ENCODE measurements around the gene FAM120A.

FAM120A gene

DNA sequence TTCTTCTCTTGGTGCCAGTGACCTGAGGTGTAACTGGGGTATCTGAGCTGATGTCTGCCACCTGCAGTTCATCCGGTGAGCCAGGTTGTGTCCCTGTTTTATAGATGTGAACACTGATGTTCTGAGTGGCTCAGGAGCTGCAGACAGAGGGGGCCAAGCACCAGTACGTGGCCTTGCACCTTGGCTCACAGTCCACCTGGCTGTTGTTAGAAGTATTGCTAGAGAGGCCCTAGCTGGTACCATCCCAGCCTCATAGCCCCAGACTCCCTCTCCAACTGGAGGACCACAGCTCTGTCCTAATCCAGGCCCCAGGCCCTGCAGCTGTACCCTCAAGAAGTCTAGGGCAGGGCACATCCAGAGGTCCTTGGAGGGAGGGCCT is 141.1 kb downstream of the FAM120A start:
- DNase-seq (ENCODE audit: low read depth in 4 of 4, low spot score in 1 of 4) = no peak

GRCh38 chr9:93593144-93593658 is 141.7 kb downstream of the FAM120A start:
- DNase-seq (ENCODE audit: low read depth in 4 of 4, low spot score in 1 of 4) = no peak

DNA sequence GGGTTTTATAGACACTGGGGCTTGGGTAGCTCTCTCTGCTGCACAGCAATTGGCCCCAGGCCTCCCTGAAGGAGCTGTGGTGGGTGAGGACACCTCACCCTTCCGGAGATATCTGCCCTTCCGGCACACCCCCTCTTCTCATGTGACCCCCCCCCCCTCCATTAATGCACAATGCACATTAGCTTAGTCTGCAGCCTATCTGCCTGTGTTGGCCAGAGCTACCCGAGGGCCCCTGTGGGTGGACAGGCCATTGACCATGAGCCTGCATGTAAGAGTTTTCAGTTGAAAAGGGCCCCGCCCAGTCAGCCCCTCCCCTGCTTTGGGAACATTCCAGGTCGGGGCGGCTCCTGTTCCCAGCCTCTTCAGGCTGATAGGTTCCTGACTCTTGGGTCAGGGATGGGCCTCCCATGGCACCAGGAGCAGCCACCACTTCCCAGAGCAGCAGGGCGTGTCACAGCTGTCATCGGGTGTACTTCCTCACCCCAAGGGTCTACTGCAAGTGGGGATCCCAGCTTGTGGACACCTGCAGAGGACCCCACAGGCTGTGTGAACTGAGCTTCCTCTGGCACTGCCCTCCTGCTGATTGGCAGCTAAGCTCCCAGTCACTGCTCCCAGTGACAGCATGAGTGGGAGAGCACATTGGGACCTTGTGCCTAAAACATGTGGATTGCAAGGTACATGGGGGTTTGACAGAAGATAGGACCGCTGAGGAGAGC is 142.7 kb downstream of the FAM120A start:
- DNase-seq (ENCODE audit: low read depth in 4 of 4, low spot score in 1 of 4) = no peak

- DNase-seq (ENCODE audit: low read depth in 4 of 4, low spot score in 1 of 4) = no peak
Measured at GRCh38 chr9:93595461-93595860, 144.0 kb downstream of the FAM120A start.

DNA sequence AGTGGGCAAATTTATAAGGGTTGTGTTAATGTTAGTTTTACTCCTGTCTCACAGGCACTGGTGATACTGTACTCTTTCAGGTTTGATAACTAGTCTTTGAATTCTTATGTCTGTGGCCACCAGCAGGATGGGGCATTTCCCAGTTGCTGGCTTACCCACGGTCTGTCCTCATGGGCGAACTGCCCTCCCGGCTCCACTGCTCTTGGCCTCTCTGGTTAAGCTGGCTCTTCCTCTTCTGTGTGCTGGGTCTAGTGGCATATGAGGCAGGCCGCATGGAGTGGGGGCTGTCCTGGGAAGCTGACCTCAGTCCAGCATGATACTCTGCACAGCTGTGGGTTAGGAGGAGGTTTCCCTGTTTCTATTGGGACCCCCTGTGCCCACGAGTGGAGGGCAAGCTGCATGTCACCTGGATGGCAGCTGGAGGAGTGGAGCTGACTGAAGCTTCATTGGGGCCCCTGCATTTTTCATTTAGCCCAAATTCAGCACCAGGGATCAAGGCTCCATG is 144.4 kb downstream of the FAM120A start:
- DNase-seq (ENCODE audit: low read depth in 4 of 4, low spot score in 1 of 4) = no peak

DNA sequence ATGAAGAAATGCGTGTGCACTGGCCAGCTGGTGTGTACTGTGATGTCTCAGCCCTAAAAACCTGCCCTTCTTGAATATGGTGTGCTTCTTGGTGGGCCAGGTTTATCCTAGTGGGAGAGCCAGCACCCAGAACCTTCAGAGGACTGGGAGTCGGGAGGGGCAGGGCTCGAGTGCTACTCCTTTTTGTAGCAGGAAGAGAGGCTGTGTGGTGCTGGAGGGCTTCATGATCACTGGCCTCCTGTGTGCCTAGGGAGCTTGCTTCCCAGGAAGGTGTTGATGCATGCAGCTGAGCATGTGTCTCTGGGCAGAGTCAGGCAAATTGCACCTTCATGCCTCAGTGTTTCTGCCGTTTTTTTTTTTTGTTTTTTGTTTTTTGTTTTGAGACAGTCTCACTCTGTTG is 144.9 kb downstream of the FAM120A start:
- DNase-seq (ENCODE audit: low read depth in 4 of 4, low spot score in 1 of 4) = no peak

GRCh38 chr9:93597142-93597706 is 145.7 kb downstream of the FAM120A start:
- no peak for DNase-seq (ENCODE audit: low read depth in 4 of 4, low spot score in 1 of 4)

DNA sequence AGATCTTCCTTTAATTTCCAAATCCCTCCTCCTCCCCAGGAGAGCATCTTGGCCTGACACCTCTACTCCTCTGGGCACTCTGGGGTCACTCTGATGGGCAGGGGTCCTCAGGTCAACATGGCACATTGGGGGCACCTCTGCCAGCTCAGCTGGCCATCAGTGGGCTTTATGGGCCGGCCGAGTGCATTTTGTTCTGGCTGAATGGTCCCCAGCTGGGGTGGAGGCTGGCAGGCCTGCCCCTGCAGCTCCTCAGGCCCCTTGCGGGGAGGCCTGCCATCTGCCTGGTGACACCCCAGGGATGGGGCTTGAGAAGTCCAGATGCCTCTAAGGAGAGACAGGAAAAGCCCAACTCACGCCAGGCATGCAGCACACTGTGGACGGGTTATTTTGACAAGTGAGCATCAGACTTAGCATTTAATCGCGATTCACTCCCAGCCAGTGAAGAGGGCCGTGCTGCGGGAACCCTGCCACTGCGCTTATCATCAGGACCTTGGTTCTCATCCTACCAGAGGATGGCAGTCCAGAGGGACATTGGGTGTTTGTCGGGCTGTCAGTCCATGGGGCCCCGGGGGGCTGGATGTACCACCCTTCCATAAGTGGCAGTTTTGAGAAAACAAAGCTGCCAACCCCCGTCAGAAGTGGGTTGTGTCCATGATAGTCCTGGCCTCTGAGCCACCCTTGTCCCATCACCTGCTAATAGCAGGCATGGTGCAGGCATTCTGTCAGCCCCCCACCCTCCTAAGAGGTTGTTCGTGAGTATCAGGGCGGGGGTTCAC is 146.6 kb downstream of the FAM120A start:
- DNase-seq (ENCODE audit: low read depth in 4 of 4, low spot score in 1 of 4) = no peak

DNA sequence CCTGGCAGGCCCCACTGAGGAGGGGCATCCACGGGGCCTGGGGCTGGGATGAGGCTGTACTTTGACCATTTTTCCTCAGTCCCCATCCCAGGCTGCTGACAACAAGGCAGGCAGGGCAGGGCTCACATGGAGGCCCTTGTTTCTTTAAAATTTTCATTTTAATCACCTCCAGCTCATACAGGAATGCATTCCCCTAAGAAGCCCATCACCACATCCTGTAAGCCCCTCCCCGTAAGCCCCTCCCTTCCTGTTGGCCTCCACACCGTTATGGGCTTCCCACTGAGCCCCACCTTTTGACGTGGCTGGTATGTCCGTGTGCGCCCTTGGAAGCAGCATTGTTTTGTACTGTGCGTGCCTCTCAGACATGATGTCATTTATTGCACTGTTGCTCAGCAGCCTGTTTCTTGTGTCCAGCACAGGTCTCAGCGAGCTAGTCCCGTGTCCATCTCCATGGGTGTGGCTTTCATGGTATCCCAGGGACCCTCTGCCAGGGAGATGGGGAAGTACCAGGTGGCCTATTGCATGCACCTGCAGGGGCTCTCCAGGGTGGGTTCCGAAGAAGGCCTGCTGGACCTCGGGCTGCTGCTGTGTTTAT is 147.3 kb downstream of the FAM120A start:
- no peak for DNase-seq (ENCODE audit: low read depth in 4 of 4, low spot score in 1 of 4)

DNA sequence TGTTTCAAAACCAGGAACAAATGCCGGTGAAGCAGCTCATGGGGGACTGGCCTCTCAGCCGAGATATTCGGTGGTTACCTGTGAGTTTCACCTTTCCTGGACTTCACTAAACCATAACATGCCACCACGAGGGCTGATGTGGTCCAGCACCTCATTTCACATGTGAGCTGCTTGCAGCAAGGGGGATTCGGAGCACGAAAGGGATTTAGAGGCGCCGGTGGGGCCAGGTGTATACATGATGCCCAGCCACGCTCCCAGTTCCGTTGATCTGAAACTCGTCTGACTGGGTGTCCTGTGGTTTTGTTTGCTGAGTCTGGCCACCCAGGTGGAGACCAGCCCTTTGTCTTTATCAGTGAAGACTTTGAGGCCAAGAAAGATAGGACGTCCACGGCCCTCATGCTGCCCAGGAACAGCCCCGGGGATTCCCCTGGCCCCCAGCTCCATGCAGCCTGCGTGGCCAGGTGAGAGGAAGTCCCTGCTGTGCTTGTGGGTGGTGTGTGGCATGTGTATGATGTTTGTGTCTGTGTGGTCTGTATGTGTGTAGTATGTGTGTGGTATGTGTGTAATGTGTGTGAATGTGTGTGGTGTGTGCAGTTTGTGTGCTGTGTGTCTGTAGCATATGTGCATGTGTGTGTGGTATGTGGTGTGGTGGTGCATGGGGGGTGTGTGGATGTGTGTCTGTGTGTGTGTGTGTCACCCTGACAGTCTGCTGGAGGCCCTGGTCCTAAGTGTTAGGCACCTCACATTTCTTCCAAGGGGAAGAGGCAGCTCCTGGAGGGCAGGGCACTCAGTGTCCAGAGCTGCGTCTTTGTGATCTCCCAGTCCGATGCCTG is 148.3 kb downstream of the FAM120A start:
- DNase-seq (ENCODE audit: low read depth in 4 of 4, low spot score in 1 of 4) = no peak

- no peak for DNase-seq (ENCODE audit: low read depth in 4 of 4, low spot score in 1 of 4)
Measured at GRCh38 chr9:93600504-93600903, 149.0 kb downstream of the FAM120A start.

DNA sequence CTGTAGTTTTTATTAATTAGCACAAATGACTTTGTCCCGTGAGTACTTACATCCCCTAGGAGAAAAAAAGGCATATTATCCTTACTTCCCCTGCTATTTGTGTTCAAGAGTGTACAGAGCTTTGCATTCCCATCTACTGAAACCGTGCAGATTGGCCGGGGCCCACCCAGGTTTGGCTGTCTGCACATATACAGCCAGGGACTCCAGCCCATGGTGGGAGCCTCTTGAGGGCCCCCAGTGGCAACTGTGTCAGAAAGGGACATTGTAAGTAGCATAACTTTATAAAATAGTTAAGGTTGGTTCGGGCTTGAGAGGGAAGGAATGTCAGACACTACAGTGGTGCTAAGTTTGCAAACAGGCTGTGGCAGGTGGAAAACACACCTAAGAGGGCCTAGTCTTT is 149.6 kb downstream of the FAM120A start:
- no peak for DNase-seq (ENCODE audit: low read depth in 4 of 4, low spot score in 1 of 4)

DNA sequence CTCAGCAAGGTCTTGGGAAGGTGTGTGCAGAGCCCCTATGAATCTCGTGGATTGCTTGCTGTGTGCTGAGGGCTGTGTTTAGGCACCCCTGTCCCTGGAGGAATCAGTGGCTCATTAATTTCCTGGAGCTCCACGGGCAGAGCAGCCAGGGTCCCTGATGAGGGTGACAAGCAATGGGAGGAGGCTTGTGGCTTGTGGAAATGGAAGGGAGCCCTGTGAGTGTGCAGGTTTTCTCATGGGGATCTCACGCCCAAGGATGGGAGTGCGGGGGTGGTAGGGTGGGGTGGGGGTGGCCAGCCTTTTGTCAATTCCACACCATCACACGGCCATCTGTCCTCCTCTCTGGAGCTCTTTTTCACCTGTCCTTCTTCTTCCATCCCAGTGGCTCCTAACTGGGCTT is 150.2 kb downstream of the FAM120A start:
- no peak for DNase-seq (ENCODE audit: low read depth in 4 of 4, low spot score in 1 of 4)

DNA sequence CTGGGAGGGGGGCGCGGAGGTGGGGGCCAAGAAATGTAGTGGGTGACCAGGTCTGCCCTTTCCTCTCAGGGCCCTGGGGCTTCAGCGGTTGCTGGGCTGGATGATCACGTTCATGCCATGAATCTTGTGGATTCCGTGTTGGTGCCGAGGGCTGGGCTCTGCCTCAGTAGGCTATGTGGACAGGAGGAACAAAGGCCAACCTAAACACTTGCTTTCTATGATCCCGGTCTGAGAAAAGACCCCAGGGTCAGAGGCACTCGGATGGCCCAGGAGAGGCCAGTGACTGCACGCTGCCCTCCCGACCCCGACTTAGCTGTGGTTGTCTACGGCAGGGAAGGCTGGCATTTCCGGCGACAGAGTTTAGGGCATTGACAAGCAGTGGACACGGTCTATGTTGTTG is 151.5 kb downstream of the FAM120A start:
- no peak for DNase-seq (ENCODE audit: low read depth in 4 of 4, low spot score in 1 of 4)

DNA sequence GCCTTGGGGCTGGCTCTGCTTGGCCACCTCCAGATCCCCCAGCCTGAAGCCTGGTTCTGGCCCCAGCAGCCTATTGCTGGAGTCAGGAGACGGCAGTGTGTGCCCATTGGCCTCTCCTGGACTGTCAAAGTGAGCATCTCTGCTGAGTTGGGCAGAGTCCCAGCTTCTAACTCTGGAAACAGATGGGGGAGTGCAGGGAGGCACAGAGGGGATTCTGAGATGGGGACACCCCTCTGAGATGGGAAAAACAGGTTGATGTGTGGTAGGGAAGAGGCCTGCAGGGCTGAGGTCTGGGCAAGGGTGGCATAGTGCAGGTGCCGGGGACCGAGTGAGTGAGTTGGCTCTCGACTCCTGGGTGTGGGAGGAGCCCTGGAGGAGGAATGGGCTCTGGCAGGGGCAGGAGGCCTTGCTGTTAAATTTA is 152.4 kb downstream of the FAM120A start:
- no peak for DNase-seq (ENCODE audit: low read depth in 4 of 4, low spot score in 1 of 4)

GRCh38 chr9:93606187-93606586 is 154.7 kb downstream of the FAM120A start:
- DNase-seq (ENCODE audit: low read depth in 4 of 4, low spot score in 1 of 4) = no peak

- DNase-seq (ENCODE audit: low read depth in 4 of 4, low spot score in 1 of 4) = no peak
Measured at GRCh38 chr9:93610206-93610605, 158.7 kb downstream of the FAM120A start.

DNA sequence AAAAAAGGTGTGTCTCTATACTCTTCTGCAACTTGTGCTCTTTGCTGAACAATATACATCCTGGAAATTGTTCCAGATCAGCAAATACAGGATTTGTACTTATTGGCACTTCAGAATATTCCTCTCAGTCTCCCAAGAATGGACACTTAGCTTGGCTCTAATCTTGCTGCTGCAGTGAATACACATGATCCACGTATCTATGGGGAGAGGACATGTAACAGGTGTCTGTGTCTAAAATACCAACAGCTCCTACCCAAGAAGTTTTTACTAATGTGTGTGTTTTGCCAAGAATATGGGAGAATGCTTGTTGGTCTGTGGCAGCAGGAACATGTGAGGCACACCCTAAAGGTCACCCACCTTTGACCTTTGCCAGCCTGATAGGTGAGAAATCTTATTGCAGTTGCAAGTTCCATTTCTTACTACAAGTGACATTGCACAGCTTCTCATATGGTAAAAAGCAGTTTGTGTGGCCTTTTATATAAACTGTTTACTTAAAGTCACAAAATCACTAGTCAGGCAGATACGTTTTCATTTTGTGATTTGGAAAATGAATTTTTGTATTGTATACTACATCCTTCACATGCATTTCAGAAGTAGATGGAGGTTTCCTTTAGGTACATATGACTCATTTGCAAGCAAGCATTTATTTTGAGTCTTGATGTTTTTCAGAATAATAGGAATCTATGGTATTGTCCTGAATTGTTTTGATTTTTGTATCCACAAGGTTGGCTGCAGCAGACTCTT is 160.7 kb downstream of the FAM120A start:
- DNase-seq (ENCODE audit: low read depth in 4 of 4, low spot score in 1 of 4) = no peak

DNA sequence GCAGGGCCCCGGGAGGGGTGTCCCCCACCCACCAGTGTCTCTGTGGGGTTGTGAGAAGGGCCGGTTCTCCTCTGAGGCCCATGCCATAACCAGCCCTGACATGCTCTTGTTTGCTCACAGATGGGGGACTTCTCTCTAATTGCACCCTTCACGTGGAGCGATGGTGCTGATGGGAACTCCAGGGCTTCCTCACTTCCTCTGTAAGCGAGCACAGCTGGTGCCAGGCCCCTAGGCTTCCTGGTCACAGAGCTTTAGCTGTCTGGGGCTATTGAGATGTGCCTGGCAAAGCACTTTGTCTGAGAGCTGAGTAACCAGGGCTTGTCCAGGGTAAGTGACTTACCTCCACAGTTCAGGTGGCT is 161.3 kb downstream of the FAM120A start:
- DNase-seq (ENCODE audit: low read depth in 4 of 4, low spot score in 1 of 4) = no peak

GRCh38 chr9:93613174-93613573 is 161.7 kb downstream of the FAM120A start:
- DNase-seq (ENCODE audit: low read depth in 4 of 4, low spot score in 1 of 4) = no peak

Data from stimulated activated CD4-positive, alpha-beta T cell treated with anti-CD3 and anti-CD28 coated beads, Interleukin-1b, Interleukin-23, amount 100 ng/mL, for 24 hours (primary cell).